Forelimb muscle (tissue), 1 donor: ENCODE data around the gene IER3IP1. TPM values are rescaled to one million over a fixed set of nuclear protein-coding genes. Genes with fewer than 3 reads are reported as not detected.
A peak's percentile ranks its signal among the peaks of the same experiment; 100 is the strongest.
"Not testable (repeated sequence)": the region's sequence is repeated elsewhere in the genome, so short reads cannot be mapped to it uniquely, and the experiment has no call there.

Source experiments
- DNase-seq: peaks from one replicate; pipeline ENCODE4 v3.0.0-alpha.2; 2013; ENCODE audit warnings: low read depth
- polyA plus RNA-seq: library from polyadenylated mRNA; unstranded; fragments of 120-200 nt; gene quantifications from one replicate; pipeline ENCODE4 v1.2.1, GENCODE V29; 2013; ENCODE audit not compliant: insufficient read length

Gene IER3IP1, protein sequence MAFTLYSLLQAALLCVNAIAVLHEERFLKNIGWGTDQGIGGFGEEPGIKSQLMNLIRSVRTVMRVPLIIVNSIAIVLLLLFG
- 20.2 TPM for polyA plus RNA-seq

DNA sequence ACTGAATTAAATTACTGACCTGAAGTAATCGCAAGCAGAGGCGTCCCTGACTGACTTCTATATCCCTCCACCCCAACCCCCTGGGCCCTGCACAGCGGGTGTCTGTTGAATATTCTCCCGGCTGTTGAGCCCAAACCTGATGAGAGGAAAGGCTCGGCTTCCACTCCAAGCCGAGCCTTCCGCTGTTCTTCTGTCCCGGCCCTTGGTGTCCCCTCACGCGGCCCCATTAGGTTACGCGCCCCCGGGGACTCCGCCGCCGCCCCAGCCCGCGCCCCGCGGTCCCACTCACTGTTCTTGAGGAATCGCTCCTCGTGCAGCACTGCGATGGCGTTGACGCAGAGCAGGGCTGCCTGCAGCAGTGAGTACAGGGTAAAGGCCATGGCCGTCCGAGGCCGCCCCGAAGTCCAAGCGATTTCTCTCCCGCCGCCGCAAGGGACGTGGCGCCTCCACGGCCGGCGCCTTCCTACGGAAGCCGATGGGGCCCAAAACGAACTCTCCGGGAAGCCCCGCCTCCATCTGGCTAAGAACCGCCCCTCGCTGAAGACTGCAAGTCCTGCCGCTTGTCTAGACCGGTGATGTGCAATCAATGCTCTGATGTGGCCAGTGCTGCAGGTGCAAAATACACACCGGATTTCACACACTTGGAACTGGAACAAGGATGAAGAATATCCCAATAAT, at the start of gene IER3IP1:
TSS of gene IER3IP1 (minus strand) at position 467 of the 678 bp plus-strand sequence. CDS start at position 380, 87 bp downstream.
- DNase-seq = peak; percentile 60

DNA sequence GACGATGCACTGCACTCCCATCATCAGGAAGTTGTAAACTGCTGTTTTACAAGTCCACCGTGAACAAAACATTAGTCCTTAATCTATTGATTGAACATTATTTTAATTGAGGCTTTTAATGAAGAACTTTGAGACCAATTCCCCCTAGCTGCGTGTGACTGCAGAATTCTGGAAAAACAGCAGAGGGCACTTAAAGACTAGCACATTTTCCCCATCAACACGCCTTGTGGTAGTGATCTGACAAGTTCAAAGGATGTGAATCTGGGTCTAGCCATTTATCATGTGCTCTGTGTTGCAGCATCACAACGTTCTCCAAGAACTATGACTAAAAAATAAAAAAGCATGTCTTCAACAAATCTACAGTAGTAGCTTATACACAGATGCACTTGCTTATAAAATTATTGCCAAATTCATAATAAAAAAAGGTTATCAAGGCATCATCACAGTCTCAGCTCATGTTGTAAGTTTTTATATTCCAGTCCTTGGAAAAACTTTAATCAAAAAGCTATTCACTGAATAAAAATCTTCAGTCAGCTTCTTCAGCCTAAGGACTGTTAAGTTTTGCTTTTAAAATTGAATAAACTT, 39.5 kb upstream of the IER3IP1 start:
- DNase-seq = peak; percentile 20

DNA sequence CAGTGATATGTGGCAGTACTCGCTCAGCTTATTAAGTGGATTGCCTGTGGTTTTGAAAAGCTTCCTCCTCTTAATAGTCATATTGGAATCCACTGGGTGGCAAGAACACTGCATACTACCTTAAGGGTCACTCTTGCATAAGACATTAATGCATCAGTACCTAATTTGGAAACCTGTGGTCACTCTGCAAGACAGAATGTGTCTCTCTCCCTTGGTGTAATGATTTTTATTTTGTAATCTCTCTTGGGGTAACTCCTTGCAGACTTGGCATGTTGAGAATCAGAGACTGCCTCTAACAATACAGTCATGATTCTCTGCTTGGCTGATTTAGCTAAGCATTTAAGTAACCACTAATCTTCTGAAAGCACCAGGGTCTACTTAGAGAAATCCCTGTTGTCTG, 33.0 kb upstream of the IER3IP1 start:
- DNase-seq = no peak

DNA sequence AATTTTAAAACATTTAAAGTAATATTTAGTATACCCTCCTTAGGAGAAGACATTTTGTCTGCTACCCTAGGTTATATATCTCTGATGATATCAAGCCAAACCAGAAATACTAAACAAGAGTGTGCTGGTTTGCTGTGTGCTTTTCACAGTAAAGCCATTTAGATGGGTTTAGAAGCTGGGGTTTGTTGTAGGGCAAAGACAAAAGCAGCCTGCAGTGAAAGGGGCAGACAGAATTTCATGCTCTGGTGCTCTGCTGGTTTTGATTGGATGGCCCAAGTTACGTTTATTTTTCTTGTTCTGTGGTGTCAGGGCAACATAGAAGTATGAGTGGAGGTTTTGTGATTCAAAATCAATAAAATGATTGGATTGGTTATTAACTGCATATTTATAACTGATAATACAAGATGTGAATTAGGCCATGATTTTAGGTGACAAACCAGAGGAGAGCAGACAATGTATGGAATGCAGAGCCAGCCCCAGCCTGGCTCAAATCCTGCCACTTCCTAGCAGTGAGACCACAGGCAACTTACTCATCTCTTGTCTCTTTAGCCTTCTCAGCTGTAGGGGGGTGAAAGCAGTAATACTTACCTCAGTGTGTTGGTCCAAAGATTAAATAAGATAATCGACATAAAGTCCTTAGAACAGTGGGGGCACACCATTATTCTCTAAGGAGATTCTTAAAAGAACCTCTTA, 30.9 kb upstream of the IER3IP1 start:
- DNase-seq = no peak

DNA sequence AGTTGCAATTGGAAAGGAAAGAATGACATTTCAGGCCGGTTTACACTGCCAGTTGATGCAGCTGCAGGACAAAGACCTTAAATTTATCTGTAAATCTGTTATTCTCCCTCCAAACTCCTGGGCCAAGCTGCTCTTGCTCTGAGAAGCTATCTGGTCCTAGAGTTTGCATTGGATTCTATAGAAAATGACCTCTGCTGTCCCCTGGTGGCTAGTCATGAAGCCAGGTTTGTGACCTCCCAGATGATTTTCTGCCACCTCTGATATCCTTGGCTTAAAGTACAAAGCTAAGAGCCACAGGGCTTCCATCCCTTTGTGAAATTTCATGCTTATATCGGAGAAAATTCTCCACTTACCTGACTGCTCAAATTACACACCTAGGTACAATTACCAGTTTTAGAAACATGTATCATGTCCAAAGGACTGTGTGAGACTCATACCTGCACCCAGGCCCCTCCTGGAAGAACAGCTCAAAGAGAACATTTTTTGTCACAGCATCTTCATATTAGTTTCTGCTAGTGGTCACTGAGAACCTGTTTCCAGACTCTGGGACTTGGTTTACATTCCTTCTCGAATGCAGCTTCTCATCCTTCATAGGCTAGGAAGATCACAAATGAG, 28.9 kb upstream of the IER3IP1 start:
- DNase-seq = peak; percentile 11

DNA sequence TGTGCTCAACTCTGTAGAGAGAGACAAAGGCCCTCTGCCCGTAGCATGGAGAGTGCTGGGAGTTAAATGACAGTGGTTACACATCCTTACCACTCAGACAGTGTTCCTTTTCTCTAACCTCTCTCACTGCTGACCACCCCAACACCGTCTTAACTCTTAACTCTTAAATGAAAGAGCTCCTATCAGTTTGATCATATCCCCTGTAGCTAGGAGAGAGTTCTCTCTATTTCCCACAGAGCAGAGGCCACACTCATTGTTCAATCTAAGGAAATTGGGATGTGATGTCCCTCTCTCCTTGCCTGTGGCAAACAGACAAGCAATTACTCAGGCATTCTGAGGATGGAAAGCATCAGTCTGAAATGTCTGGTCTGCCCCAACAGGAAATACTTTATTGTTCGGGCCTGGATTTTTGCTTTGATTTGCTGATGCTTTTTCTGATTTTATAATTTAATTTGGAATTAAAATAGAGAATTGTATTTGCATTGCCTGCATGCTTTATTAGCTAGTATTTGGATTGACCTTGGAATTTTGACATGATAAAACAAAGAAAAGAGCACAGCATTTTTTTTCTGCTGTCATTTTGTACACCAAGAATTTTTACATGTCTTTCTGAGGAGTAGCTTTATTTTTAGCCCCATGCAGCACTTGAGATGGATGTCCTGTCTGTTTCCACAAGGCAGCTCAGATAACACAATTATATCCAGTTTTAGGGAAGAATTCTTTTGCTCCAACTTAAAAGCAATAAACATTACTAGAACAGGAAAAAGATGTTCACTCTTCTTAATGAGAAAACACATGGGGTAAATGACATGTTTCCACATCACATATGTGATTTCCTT, 27.7 kb upstream of the IER3IP1 start:
- no peak for DNase-seq

DNA sequence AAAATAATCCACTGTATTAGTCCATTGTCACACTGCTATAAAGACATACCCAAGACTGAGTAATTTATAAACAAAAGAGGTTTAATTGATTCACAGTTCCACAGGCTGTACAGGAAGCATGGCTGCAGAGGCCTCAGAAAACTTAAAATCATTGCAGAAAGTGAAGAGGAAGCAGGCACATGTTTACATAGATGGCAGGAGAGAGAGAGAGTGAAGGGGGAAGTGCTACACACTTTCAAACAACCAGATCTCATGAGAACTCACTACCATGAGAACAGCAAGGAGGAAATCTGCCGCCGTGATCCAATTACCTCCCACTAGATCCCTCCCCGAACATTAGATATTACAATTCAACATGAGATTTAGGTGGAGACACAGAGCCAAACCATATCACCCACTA, 19.8 kb upstream of the IER3IP1 start:
- DNase-seq = not testable (repeated sequence)

DNA sequence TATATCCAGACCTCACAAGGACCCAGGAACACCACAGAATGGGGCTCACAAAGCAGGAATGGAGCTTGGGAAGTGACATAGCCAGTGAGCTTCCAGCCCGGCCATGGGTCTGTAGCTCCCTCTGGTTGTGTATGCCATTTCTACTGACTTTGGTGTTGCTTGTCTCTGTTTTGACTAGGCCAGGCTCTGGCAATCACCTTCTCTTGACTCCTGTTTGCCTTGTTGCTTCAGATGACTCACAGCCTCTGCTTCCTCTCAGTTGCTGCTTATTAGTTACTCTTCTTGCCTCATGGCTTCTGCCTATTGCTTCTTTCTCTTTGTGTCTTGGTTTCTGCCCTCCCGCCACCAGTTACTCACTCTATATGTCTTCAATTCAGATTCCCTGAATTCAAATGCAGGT, 15.8 kb upstream of the IER3IP1 start:
- no peak for DNase-seq

DNA sequence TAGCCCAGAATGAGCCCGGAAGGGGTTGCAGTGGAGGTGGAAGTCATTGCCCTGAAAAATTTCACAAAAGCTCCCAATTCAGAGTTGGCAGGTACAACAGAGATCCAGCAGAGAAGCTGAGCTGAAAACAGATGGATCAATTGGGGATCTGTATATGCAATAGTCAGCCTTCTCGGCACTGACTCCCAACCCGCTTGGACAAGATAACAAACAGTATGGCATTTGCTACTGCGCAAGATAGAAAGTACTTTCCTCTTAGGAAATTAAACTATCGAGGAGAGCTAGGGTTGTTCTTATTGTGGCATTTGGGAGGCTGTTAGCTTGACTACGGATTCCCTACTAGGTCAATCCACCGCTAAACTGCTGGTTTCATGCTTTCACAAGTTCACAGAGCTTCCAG, 11.6 kb upstream of the IER3IP1 start:
- DNase-seq = no peak

DNA sequence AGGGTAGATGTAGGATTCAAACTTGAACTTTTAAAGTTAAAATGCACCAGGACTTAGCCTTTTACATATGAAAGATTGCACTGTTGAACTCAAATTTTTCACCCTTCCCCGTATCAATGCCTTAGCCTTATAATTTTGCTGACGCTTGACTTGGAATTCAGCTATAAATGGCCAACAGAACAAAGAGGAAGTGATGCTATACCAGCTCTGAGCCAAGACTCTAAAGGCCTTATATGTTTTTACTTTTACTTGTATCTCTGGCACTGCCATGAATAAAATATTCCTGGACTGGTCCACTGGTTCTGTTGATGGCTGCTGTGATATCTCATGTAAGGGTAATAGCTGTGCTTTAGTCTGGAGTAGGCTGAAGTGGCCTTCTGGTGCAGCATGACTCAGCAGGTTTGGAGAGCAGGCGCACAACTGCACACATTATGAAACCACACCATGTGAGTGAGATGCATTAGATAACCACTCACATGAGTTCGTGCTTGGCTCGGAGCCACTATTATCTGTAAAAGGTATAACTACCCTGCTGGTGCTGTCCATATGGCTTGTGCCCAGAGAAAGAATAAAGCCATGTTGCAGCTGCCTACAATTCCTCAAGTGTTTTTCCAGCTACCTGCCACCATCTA, 8.4 kb upstream of the IER3IP1 start:
- DNase-seq = no peak

DNA sequence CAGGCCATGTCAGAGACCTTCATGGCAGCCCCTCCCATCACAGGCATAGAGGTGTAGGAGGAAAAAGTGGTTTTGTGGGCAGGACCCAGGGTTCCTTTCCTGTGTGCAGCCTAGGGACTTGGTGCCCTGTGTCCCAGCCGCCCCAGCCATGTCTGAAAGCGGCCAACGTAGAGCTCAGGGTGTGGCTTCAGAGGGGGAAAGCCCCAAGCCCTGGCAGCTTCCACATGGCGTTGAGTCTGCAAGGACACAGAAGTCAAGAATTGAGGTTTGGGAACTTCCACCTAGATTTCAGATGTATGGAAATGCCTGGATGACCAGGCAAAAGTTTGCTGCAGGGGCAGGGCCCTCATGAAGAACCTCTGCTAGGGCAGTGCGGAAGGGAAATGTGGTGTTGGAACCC, 6.0 kb upstream of the IER3IP1 start:
- DNase-seq = not testable (repeated sequence)

DNA sequence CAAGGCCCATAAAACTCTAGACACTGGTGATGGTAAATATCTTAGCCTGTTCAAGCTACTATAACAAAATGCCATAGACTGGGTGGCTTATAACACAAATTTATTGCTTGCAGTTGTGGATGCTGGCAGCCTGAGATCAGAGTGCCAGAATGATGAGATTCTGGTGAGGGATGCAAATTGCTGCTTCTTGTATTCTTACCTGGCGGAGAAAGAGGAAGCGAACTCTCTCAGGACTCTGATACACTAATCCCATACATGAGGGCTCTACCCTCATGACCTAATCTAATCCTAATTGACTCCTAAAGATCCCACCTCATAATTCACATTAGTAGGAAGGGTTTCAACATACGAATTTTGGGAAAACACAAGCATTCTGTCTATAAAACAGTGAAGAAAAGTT, 4.6 kb upstream of the IER3IP1 start:
- DNase-seq = no peak

DNA sequence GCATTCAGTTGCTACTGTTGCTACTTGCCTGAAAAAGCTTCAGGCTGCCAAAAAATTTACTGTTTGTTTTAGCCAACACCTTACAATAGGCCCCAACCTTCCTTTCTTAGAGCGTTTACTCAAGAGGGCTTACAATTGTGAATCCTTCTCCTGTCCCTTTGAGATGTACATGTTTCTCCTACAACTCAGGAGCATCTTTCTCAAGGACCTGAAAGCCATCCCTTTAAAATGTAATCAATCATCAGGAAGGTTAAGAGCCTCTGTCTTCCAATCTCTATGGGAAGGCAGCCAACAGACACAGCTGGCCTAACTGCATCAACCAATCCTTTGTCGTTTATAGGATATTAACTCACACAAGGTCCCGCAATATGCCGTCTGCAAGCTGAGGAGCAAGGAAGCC, 3.4 kb upstream of the IER3IP1 start:
- DNase-seq = peak; percentile 45

DNA sequence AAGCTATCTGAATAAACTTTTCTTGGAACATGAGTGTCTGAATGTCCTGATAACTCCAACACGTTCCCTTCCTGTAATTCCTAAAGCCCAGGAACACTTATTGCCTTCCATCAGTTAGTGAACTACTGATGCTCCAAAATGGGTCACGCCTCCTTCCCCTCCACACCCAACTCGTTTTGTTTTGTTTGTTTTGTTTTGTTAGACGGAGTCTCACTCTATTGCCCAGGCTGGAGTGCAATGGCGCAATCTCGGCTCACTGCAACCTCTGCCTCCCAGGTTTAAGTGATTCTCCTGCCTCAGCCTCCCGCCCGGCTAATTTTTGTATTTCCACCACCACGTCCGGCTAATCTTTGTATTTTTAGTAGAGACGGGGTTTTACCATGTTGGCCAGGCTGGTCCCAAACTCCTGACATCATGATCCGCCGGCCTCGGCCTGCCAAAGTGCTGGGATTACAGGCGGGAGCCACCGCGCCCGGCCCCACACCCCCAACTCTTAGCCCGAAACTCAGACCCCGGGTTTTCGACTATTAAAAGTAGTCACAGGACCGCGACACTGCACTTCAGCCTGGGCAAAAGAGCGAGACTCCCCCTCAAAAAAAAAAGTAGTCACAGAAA, 774 bp downstream of the IER3IP1 start:
- no peak for DNase-seq

DNA sequence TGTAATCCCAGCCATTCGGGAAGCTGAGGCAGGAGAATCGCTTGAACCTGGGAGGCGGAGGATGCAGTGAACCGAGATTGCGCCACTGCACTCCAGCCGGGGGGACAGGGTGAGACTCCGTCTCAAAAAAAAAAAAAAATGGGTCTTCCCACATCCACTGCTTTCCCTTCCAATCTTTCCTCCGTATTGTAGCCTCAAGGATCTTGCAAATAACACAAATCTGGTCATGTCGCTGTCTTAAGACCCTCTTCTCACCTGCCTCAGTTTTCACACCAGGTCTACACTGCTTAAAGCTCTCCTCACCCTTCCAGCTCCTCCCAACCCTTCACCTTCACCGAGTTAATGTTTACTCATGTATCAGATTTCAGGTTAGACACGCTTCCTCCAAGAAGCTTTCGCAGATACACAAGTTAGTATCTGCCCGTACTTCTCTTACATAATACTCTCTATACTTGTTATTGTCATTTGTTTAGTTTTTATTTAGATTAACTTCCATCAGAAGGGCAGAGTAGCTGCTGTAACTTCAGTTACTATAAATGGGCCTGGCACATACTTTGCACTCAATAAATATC, 1.5 kb downstream of the IER3IP1 start:
- no peak for DNase-seq

DNA sequence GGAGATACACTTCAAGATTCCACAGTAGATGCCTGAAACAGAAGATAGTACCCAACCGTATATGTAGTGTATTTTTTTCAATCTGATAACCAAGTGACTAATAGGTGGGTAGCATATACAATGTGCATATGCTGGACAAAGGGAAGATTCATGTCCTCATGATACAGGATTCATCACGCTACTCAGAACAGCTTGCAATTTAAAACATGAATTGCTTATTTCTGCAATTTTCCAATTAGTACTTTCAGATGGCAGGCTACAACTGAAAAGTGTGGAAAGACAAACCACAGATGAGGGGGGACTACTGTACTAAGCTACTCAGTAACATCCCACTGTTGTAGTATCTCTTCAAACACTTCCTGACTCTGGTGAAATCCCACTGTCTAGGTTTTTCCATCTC, 3.7 kb downstream of the IER3IP1 start:
- no peak for DNase-seq

DNA sequence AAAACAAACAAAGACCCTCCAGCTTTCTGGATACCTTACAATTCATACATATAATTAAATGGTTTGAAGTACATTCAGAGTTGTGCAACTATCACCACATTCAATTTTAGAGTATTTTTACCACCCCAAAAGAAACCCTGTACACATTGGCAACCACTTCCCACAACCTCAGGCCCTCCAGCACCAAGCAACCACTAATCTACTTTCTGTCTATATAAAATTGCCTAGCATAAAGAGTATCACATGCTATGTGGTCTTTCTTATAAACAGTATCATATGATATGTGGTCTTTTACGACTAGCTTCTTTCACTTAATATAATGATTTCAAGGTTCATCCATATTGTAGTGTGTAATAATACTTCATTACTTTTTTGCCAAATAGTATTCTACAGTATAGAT, 7.3 kb downstream of the IER3IP1 start:
- no peak for DNase-seq

DNA sequence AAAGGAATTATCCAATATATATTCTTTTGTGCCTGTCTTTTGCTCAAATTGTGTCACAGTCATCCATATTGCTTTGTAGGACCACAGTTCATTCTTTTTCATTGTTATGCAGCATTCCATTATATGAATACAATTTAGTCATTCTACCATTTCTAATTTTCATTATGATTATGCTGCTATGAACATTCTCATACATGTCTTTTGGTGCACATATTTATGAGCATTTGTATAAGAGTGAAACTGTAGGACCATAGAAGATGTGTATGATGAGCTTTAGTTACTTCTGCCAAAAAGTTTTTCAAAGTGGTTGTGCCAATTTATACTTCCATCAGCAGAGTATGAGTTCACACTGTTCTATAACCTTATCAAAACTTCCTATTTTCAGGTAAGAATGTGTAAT, 7.7 kb downstream of the IER3IP1 start:
- DNase-seq = no peak

DNA sequence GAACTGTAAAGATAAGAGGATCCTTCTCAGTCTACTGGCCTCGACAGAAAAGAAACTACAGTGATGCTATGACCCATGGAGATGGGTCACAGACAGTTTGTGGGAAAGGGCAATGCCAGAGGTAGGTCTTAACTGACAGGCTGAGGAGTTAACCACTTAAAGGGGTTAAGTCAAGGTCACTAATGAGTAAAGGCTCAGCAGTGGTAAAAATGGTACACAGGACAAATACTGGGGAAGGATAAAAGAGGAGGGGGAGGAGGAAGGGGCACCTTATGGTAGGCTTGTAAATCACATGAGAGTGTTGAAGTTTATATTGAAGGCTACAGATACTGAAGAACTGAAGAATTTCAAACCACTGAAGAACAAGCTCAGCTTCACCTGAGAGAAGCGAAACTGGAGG, 9.9 kb downstream of the IER3IP1 start:
- no peak for DNase-seq

DNA sequence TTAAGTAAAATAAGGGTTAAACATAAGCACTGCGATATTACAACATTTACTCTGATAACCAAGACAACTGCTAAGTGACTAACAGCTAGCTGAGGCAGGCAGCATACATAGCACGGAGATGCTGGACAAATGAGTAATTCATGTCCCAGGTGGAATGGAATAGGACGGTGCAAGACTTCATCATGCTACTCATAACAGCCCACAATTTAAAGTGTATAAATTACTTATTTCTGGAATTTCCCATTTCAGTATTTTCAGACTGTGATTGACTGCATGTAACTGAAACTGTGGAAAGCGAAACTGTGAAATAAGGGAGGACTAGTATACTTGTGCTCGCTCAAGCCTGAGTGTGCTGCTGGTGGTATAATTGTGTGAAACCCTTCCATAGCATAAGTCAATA, 12.9 kb downstream of the IER3IP1 start:
- DNase-seq = no peak
